ENCODE results near the gene KHDRBS1. TPM values are rescaled to one million over a fixed set of nuclear protein-coding genes. Genes with fewer than 3 reads are reported as not detected.
A peak's percentile ranks its signal among the peaks of the same experiment; 100 is the strongest.

The KHDRBS1 gene
- total RNA-seq, 1 experiment from 2014 or later = 161 TPM

DNA sequence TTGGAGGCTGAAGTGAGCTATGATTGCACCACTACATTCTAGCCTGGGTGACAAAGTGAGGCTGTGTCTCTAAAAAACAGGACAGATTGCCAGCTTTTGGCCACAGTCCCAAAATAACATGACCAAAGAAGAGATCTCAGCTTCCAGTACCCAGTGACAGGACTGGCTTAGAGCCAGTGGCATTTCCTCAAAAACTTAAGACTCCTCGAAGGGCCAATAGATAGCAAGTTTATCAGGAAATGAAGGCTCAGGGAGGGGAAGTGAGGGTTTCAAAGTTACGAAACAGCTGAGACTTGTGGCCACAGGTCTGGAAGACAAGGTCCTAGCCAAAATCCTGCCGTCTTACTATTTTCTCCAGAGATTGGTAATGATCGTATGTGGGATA is 52.8 kb downstream of the KHDRBS1 start:
- H2AFZ ChIP-seq = no peak overlapping the region
- peaks cover 26% of the 10 kb centered on the region for H3K4me1 ChIP-seq (replicated peaks; ENCODE audit: insufficient read depth)
- H3K27ac ChIP-seq = peak overlapping the region; percentile 11
- ChIA-PET CTCF (interaction anchor here (0.7 kb wide), 1 partner anchor 32 kb away, joined by 4 read pairs; no protein-coding TSS in a partner anchor), POLR2A (ENCODE audit: unreplicated experiment) (interaction anchor here (0.5 to 0.7 kb wide), 3 partner anchors 55 to 106 kb away, joined by 3 to 8 read pairs (median 3); no protein-coding TSS in a partner anchor)
- H3K79me2 ChIP-seq (ENCODE audit: low read depth) = no peaks in the 10 kb centered on the region
- H4K20me1 ChIP-seq (ENCODE audit: insufficient read depth) = peaks cover 21% of the 10 kb centered on the region
- no peak for TF ChIP-seq EZH2 (IDR thresholded peaks at IDR 0.05; ENCODE audit: low read depth)
- TF ChIP-seq, protein P1, sequence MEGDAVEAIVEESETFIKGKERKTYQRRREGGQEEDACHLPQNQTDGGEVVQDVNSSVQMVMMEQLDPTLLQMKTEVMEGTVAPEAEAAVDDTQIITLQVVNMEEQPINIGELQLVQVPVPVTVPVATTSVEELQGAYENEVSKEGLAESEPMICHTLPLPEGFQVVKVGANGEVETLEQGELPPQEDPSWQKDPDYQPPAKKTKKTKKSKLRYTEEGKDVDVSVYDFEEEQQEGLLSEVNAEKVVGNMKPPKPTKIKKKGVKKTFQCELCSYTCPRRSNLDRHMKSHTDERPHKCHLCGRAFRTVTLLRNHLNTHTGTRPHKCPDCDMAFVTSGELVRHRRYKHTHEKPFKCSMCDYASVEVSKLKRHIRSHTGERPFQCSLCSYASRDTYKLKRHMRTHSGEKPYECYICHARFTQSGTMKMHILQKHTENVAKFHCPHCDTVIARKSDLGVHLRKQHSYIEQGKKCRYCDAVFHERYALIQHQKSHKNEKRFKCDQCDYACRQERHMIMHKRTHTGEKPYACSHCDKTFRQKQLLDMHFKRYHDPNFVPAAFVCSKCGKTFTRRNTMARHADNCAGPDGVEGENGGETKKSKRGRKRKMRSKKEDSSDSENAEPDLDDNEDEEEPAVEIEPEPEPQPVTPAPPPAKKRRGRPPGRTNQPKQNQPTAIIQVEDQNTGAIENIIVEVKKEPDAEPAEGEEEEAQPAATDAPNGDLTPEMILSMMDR (conservative IDR thresholded peaks at IDR 0.05) = no peak
- peak overlapping the region; percentile 40 for H3K4me2 ChIP-seq
- H3K4me3 ChIP-seq = no peak overlapping the region
- no peaks in the 10 kb centered on the region for H3K9me2 ChIP-seq (ENCODE audit: insufficient read depth)
- 0 out of 2 replicates have a peak, but pooled peaks cover 2% of the 10 kb centered on the region for H3K36me3 ChIP-seq (ENCODE audit: low read depth)
- H3F3A ChIP-seq (ENCODE audit: insufficient read depth, low read depth) = peaks cover 48% of the 10 kb centered on the region
- H3K9me3 ChIP-seq (ENCODE audit: insufficient read depth, low read depth) = no peaks in the 10 kb centered on the region
- BruUV-seq (replicated peaks) = no TSS peak
- no peaks in the 10 kb centered on the region for H3K27me3 ChIP-seq (ENCODE audit: insufficient read depth, low read depth)
- peak; percentile 70 to 97 for DNase-seq
- intact Hi-C loops (cut with micrococcal nuclease; ENCODE audit: unreplicated experiment) = loop anchor here (10.0 kb wide), 2 partner anchors 102 to 402 kb away; no protein-coding TSS in a partner anchor

DNA sequence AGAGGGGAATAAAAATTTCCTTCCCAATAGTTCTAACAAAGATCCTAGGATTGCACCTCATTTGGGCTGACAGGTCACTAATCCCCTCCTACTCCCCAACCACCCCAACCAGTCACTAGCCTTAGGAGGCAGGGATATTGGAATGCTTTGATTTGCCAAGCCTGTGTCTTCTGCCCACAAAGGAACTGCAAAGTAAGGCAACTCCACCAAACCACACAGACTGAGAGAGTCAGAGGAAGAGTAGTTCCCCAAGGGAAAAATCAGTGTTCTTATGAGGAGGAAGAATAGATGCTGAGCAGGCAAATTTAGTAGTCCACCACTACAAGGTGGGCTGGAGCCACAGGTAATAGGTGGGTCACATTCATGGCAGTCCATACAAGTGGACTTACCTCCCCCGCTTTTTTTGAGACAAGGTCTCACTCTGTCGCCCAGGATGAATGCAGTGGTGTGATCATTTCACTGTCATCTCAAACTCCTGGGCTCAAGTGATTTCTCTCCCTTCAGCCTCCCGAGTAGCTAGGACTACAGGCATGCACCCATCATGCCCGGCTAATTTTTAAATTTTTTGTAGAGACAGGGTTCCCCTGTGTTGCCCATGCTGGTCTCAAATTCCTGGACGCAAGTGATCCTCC is 55.4 kb downstream of the KHDRBS1 start:
- Histone ChIP-seq H3K27me3 (ENCODE audit: insufficient read depth, low read depth) (no peaks in the 10 kb centered on the region), H3K9me3 (ENCODE audit: insufficient read depth, low read depth) (no peaks in the 10 kb centered on the region), H3K79me2 (ENCODE audit: low read depth) (peaks cover 7% of the 10 kb centered on the region; the same call in 1 of the 2 replicates), H4K20me1 (ENCODE audit: insufficient read depth) (0 out of 2 replicates have a peak, but pooled peaks cover 3% of the 10 kb centered on the region), H2AFZ (no peak overlapping the region), H3K4me2 (no peak overlapping the region), H3K9me2 (ENCODE audit: insufficient read depth) (no peaks in the 10 kb centered on the region), H3F3A (ENCODE audit: insufficient read depth, low read depth) (peaks cover 38% of the 10 kb centered on the region), H3K4me3 (no peak overlapping the region), H3K4me1 (replicated peaks; ENCODE audit: insufficient read depth) (peaks cover 27% of the 10 kb centered on the region), H3K36me3 (ENCODE audit: low read depth) (no peaks in the 10 kb centered on the region), H3K27ac (no peak overlapping the region)
- ChIA-PET CTCF (no interaction called here), POLR2A (ENCODE audit: unreplicated experiment) (no interaction called here)
- no TSS peak for BruUV-seq (replicated peaks)
- DNase-seq = no peak
- intact Hi-C loops (cut with micrococcal nuclease; ENCODE audit: unreplicated experiment) = loop anchor here (10.0 kb wide), 2 partner anchors 104 to 404 kb away; no protein-coding TSS in a partner anchor
- TF ChIP-seq EZH2 (IDR thresholded peaks at IDR 0.05; ENCODE audit: low read depth) = no peak
- TF ChIP-seq, protein P1 (conservative IDR thresholded peaks at IDR 0.05) = no peak

DNA sequence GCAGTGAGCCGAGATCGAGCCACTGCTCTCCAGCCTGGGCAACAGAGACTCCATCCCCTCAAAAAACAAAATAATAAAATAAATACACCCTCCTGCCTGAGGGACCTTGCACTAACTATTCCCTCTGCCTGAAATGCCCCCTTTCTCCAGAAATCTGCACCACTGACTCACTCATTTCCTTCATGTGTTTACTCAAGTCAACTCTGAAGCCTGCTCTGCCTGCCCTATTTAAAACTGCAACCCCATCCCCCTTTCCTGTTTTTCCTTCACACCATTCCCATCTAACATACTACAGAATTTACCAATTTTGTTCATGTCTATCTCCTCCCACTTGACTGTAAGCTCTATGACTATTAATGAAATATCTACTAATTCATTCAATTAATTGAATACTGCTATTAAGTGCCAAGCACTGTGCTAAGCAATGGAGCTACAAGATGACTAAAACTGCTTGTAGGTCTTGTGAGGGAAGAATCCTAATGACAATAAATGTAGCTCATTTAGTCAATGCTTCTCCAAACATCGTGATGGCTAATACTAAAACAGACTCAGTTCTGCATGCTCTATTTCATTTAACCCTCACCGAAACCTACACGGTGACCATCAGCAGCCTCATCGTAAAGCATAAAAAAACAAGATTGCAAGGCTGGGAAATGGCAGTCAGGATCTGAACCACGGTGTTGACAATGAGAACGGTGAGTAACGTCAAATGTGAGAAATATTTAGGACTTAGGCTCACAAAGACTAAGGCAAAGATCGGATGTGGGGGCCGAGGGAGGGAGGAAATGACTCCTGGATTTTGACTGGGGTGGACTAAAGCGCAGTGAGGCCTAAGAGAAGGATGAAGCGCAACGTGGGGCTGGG is 58.3 kb downstream of the KHDRBS1 start:
- Histone ChIP-seq H4K20me1 (ENCODE audit: insufficient read depth) (peaks cover 7% of the 10 kb centered on the region; the same call in 1 of the 2 replicates), H3K9me2 (ENCODE audit: insufficient read depth) (no peaks in the 10 kb centered on the region), H3K79me2 (ENCODE audit: low read depth) (peaks cover 12% of the 10 kb centered on the region; the same call in 1 of the 2 replicates), H3K27me3 (ENCODE audit: insufficient read depth, low read depth) (no peaks in the 10 kb centered on the region), H3K4me2 (peak overlapping the region; percentile 86), H3K4me3 (peak overlapping the region; percentile 67), H2AFZ (peak overlapping the region; percentile 91), H3K36me3 (ENCODE audit: low read depth) (no peaks in the 10 kb centered on the region), H3K9me3 (ENCODE audit: insufficient read depth, low read depth) (no peaks in the 10 kb centered on the region), H3F3A (ENCODE audit: insufficient read depth, low read depth) (peaks cover 13% of the 10 kb centered on the region; the same call in 1 of the 2 replicates), H3K4me1 (replicated peaks; ENCODE audit: insufficient read depth) (peaks cover 17% of the 10 kb centered on the region), H3K27ac (peak overlapping the region; percentile 0; the same call in 1 of the 2 replicates)
- intact Hi-C loops (cut with micrococcal nuclease; ENCODE audit: unreplicated experiment) = loop anchor here (5.0 to 10.0 kb wide), 2 partner anchors 35 to 103 kb away; partner anchors contain the start of genes KPNA6 and TXLNA
- BruUV-seq (replicated peaks) = no TSS peak
- DNase-seq = no peak
- no peak for TF ChIP-seq EZH2 (IDR thresholded peaks at IDR 0.05; ENCODE audit: low read depth)
- TF ChIP-seq, protein P1 (conservative IDR thresholded peaks at IDR 0.05) = no peak
- CTCF ChIA-PET = interaction anchor here (1.5 kb wide), 1 partner anchor 36 kb away, joined by 16 read pairs; the partner anchor contains the start of gene KPNA6
- POLR2A ChIA-PET (ENCODE audit: unreplicated experiment) = interaction anchor here (0.6 to 0.7 kb wide), 3 partner anchors 144 to 1440 kb away, joined by 4 to 6 read pairs (median 6); no protein-coding TSS in a partner anchor

All from PC-9 (cell line).